GM19238 (cell line): ENCODE data around the gene PIK3AP1.
"Not testable (repeated sequence)": the region's sequence is repeated elsewhere in the genome, so short reads cannot be mapped to it uniquely, and the experiment has no call there.

ENCODE experiments used
- DNase-seq: peaks from one replicate; pipeline ENCODE4 v3.0.0; 2011; ENCODE audit warnings: low spot score; ENCODE audit not compliant: insufficient read length

Gene PIK3AP1

DNA sequence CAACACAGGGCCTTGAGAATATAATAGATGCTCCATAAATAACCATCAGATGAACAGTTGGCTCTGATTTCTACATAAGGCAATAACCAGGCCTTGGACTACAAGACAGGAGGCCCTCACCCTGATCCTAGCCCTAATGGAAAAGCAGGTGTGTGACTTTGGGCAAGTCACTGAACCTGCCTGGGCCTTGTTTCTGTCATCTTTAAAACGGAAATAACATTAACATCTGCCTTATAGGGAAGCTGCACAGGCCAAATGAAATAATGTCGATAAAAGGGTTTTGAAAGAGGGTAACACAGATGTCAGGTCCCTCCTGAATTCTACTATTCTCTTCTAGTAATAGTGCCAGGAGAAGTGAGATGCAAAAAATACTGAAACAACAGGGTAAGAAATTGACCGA is 20.7 kb downstream of the PIK3AP1 start:
- no peak for DNase-seq

DNA sequence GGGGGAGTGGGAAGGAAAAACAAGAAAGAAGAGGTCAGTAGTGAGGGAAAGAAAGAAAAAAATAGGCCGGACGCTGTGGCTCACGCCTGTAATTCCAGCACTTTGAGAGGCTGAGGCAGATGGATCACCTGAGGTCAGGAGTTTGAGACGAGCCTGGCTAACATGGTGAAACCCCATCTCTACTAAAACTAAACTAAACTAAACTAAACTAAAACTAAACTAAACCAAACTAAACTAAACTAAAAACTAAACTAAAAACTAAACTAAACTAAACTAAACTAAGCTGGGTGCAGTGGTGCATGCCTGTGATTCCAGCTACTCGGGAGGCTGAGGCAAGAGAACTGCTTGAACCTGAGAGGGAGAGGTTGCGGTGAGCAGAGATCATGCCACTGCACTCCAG is 22.0 kb downstream of the PIK3AP1 start:
- not testable (repeated sequence) for DNase-seq

DNA sequence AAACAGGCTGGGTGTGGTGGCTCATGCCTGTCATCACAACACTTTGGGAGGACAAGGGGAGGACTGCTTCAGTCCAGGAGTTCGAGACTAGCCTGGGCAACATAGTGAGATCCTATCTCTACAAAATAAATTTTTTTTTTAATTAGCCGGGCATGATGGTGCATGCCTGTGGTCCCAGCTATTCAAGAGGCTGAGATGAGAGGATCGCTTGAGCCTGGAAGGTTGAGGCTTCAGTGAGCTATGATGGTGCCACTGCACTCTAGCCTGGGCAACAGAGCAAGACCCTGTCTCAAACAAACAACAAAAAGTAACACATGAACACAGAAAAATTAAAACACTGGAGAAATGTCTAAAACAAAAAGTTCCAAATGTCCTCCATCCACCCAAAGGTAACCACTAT is 22.9 kb downstream of the PIK3AP1 start:
- no peak for DNase-seq

DNA sequence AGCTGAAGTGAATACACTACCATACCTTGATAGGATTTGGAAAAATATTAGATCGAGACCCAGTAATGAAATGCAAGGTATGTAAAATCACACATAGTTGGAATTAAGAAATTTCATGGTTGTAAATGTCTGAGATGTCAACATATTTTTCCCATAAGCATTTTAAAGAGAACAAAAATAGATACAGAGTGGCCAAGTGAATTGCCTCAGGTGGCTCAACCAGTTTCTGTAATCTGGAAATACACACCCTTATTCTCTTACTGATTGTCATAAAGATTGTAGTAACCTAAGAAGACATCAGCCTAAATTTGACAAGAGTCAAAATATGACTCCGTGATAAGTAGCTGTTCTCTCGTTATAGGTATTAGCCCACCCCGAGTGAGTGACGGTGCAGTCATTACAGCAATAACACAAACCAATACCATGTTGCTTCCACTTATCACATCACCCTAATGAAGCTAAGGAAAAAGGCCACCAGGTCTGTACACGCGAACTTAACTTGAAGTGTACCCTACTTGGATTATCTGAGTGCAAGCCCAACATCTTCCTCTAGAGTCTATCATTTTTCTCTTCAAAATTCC is 23.4 kb downstream of the PIK3AP1 start:
- no peak for DNase-seq

DNA sequence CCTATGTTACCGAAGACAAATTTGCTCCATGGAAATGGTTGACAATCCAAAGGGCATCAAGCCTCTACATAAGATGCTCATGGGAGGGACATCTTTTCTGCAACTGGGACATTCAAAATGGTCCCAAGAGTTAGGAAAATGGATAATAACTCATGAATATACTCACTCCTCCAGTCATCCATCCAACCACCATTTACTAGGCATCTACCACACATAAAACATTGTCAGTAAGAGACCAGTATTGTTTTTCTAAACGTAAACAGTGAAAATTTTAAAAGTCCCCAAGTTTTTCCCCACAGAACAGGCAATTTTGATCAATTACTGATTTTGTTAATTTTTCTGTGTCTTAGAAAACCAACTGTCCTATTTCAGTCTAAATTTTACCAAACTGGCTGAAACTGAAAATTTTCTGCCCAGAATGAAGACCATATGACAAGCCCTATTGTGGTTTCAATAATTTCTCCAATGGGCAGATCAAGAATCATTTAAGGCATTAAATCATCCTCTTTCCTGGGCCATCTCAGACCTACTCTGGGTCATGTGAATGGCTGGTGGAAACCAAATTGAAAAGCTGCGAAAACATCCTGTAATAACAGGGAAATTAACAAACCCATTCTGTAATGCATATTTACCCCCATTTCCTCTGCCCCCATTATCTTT is 24.2 kb downstream of the PIK3AP1 start:
- DNase-seq = no peak

DNA sequence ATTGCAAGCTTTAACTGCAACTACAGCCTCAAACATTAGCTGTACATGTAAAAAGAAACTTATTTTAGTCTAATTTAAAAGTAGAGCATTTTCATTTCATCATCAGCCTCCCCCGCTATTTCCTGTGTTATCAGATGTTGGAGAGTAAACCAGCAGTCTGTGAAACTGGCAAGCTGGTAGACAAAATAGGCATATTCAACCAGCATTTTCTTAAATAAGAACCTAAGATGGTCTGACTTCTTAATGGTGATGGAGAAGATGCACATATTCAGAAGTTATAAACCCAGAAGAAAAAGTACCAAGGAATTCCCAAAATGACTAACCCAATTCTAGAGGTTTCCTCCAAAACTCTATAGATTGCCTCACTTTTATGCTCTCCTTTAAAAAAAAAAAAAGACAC is 24.9 kb downstream of the PIK3AP1 start:
- no peak for DNase-seq

DNA sequence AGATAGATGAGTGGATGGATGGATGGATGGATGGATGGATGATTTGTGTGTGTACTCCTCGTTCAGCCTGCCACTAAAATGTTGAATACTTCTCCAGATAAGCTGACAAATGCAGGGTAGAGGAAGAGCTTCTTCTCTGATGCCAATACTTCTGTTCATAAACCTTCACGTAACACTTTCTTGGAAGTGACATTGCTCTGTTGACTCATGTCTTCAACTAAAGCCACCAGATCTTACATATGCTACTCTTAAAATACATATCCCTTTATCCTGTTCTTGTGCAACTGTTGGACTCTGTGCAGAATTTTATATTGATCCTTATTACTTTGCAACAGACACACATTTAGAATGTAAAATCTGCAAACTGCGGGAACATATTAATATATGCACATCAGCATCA is 26.9 kb downstream of the PIK3AP1 start:
- DNase-seq = no peak

DNA sequence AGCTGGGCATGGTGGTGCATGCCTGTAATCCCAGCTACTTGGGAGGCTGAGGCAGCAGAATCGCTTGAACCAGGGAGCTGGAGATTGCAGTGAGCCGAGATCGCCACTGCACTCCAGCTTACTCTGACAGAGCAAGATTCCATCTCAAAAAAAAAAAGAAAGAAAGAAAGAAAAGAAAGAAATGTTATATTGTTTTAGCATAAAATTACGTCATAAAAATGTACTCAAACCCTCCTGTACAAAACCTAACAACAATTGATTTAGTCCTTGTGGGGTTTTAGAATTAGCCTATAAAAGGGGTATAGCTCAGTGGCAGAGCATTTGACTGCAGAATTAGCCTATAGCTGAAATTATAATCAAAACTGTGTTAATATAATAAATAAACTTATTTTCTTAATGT is 27.9 kb downstream of the PIK3AP1 start:
- DNase-seq = no peak

DNA sequence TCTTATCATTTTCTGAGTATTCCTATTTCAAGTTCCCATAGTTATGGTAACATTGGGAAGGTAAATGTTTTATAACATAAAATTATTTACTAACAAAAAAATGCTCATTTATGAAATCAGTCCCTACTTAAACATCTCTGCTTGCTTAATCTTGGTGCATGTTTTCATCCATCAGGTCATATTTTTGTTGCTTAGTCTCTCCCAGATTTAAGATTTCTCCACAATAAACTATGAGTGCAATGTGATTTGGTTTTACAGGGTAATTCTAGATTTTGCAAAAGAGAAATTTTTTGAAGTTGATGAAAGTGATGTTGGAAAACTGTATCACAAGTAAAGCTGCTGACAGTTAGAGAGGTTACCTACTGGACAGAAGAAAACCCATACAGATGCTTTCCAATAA is 28.6 kb downstream of the PIK3AP1 start:
- no peak for DNase-seq

DNA sequence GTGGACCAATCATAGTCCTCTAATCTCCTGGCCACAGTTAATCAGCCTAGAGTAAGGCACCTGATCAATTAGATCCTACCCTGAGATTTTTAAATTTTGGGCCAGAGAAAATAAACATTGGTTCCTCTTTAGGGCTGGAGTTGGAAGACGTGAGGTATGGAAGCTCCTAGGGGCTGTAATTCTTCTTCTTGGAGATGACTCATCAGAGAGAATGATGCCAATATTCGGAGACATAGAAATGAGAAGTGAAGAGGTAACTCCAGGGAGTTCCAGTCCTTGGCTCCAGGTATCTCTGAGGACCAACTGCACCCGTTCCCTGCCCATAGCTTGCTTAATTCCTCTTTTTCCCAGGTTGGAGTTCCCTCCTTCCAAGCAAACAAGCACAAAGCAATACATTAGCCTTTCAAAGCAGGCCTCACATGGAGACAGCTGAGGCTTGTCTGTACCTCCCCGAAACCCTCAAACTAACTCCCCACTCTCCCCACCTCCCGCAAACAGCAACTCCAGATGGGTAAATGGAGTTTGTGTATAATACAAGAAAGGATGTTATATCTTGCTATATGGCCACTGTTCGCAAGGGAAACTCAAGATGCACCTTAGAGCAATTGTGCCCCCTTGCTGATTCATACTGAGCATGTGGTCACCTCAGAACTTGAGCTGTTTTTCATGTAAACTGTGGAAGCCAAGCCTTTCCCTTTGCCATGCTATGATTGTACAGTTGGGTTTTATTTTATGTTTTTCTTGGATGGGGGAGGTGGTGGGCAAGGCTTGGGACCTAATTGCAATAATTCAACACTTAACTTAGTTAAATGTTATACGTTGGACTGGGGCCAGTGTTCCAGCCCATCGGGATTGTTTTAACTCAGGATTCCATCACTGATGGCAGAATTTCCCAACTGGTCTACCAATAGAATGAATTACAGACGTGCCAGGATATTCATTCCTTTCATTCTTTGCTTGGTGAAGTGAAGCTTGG is 29.3 kb downstream of the PIK3AP1 start:
- DNase-seq = no peak

DNA sequence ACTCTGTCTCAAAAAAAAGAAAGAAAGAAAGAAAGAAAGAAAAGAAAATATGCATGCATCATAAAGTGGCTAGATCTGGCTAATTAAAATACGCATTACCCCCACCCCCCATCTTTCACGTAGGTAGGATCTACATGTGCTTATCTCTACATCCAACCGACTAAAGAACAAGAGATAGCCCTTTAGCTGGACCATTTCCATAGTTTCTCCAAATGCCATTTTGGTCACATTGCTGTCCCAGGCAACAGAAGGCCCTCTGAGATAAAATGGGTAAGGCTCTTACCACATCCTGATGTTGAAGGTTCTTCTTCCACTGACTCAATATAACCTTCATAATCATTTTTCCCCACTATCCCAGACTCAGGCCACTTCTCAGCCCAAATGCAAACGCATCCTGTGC is 31.5 kb downstream of the PIK3AP1 start:
- no peak for DNase-seq

DNA sequence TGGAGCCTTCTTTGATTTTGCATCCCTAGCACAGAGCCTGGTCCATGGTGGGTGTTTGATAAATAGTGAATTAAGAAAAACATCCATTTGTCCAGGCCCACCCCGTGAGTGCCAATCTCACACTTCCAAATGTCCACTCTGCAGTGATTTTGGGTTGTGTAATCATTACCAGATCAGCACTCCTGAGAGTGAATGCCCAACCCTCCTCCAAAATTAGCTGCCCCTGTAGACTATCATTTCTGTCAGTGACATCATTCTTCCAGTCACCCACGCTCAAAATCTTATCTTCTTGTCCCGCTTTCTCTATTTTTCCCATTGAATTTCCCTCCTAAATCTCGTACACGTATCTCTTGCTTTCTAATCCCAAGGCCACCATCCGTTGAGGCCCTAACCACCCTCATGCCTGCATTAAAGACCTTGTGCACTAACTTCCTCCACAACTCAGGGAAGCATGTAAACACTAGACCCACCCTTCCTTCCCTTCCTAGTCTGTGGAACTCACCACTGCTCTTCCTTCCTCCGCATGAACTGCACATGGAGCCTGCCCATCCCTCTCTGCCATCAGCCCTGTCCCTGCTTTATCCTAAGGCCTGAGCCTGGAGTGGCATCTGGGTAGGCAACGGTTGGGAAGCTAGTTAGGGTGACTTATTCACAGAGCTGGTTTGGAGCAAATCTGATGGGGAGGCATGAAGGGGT is 32.8 kb downstream of the PIK3AP1 start:
- DNase-seq = no peak

DNA sequence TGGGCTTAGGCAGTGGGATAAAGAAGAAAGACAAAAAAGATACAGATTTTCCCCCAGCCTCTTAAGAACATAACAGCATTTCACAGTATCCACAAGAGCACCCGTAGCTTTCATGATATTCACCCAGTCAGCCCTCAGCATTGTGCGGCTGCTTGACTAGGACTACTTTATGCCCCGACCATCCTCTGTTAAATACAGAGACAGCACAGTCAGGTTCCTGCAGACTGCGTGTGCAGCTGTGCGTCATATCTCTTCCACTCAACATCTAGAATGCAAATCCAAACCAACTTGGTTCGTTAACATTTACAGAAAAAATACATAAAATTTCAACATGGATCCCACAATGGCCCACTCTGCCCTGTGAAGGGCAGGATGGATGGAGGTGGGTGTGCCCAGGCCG is 33.8 kb downstream of the PIK3AP1 start:
- DNase-seq = no peak

DNA sequence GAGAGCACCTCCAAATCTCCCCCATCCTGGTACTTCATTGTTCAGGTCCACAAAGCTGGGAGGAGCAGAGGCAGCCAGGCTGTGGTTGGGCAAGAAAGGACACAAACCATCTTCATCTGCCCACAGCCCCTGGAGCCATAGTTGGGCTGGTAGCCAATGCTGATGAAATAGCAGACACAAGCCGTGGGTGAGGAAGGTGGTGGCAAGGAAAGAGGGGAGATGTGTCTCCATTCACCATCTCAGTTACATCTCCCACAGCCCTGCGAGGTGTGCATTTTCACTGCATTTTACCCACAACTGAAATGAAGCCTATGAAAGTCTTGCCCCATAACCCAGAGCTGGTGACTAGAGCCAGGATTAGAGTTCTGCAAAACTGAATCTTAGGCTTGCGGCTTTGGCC is 35.0 kb downstream of the PIK3AP1 start:
- no peak for DNase-seq

DNA sequence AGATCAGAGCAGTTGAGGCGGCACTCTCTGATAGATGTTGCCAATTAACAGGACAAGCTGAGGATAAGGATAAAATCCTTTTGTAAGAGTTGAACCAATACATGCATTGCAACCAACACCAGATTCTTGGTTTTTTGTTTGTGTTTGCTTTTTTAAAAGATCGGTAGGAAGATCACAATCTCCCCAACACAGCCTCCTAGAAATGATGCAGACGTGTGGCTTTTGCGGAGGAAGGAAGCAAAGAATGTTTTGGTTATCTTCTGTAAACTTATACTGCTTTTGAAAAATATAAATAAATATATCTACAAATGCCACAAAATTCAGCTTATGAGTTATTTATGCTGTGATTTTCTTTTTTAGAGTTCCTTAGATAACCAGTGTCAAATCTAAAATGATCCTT is 35.5 kb downstream of the PIK3AP1 start:
- DNase-seq = no peak

DNA sequence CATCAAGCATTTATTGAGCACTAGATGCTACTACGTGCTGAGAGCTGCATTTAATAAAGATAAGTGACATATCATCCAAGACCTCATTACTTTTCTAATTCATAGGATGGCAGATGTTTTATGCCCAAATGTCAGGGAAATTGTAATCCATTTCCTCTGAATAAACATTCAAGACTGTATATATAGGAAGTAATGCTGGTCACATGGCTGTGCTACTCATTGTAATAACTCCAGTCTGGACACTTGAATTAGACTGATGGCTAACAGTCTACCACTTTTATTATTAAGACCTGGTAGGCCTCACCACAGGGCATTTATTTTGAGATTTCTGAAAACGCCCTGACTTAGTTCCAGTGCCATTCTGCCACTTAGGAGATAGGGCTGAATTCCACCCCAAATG is 36.6 kb downstream of the PIK3AP1 start:
- DNase-seq = no peak

DNA sequence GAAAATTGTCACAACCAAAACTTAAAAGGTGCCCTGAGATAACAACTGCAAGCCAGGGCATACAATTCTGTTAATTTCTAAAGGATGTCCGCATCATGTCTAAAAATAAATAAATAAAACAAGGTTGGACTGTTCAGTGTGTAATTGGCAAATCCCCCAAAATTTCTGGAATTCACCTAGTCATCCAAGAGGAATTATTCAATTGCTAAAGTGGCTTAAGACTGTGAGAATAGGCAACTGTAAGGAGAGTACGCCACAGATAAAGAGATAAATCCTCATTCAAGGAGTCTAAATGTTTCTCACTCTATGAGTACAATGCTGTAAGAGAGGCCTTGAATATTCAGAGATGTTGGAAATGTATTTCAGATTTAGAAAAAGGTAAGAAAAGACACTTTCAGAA is 37.2 kb downstream of the PIK3AP1 start:
- DNase-seq = no peak

DNA sequence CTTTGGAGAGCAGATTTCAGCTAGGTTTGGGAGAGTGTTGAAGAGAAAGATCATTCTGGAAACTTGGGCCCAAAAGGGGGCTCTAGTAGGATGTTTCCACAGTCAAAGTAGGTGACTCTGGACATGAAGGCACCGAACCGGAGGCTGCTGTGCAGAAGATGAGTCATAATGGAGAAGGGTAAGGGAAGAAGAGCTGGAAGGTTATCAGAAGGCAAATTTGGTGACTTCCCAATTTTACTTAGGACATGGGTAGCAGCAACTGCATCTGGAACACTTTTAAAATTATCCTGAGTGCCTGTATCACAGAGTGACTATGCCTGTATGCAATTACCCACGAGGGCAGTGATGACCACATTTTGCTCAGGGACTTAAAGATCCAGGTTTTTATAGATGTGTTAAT is 38.8 kb downstream of the PIK3AP1 start:
- DNase-seq = no peak

DNA sequence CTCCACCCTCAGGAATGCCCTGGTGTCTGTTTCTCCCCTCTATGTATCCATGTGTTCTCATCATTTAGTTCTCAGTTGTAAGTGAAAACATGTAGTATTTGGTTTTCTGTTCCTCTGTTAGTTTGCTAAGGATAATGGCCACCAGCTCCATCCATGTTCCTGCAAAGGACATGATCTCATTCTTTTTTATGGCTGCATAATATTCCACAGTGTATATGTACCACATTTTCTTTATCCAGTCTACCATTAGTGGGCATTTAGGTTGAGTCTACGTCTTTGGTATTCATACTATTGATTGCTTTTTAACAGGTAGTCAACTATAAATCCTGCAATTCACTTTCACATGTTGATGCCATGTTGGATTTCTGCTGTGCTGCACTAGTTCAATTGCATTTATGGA is 39.9 kb downstream of the PIK3AP1 start:
- not testable (repeated sequence) for DNase-seq

DNA sequence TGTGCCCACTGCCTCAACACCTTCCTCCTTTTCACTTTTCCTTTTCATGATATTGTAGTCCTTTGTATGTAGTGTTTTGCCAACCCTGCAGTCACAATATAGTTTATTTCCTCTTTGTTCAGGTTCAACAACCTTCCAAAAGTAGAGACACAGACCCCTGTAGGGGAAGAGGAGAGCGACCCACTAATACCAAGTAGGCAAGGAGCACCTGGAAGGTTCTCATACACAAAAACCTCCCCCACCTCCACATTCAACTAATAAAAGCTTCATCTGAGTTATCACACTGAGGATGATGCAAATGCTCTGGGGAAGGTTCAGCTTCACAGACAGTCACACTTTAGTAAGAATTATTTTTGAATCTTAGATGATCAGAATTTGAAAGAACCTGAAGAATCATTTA is 41.6 kb downstream of the PIK3AP1 start:
- DNase-seq = no peak

DNA sequence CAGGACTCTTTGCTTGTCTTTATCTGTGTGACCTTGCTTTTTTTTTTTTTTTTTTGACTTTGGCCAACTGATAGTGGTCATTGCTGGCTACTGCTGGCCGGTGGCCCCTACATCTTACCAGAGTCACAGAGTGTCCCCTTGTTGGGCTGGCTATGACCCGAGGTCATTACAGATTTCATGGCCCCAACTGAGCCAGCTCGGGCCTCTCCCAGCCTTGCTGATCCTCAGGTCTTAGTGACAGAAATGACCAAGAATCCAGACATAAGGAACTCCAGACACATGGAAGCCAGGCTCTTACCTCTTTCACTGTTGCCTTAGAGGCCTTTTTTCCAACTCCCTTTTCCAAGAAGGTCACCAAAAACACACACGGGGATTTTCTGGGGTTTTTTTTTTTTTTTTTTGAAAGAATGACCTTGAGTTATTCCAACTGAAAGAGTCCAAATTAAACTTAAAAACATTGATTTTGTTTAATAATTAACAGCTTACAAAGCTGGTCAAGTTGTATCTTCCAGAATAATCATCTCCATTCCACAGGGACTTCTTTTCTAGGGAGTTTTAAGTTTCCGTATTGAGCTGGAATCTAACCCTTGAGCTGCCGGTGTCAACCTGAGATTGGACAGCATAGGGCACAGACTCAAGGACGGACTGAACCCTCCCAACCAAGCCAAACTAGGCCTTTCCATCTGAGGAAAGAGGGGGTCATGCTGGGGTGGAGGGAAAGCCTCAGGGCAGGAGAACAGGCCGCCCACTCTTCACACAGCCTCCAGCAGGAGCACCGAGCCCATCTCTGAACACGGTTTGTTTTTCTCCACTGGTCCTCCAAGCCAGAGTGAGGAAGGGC is 43.8 kb downstream of the PIK3AP1 start:
- no peak for DNase-seq
